Smooth muscle cell (in vitro differentiated cells): Measurements from ENCODE around the gene TCF7L1. TPM values are rescaled to one million over a fixed set of nuclear protein-coding genes. Genes with fewer than 3 reads are reported as not detected.
"Not testable (repeated sequence)": the region's sequence is repeated elsewhere in the genome, so short reads cannot be mapped to it uniquely, and the experiment has no call there.

Source experiments
- DNase-seq: peaks from one replicate; lab custom pipeline; 2025; ENCODE audit not compliant: unreplicated experiment; lab: John Stamatoyannopoulos, UW
- H2AFZ ChIP-seq: fragments of 200-600 bp; sonication (generic); 2 replicates; pipeline ENCODE4 v1.6.0; 2016; ENCODE audit warnings: antibody characterized with exemption, low read depth, mild to moderate bottlenecking
- H3F3A ChIP-seq: fragments of 200-600 bp; sonication (generic); 2 replicates; pipeline ENCODE4 v1.6.0; 2017; ENCODE audit warnings: antibody characterized with exemption, low read depth
- H3K27ac ChIP-seq: fragments of 200-600 bp; sonication (generic); 2 replicates; pipeline ENCODE4 v1.5.1; 2016; ENCODE audit warnings: low read depth, mild to moderate bottlenecking
- H3K27me3 ChIP-seq: fragments of 200-600 bp; sonication (generic); 2 replicates; pipeline ENCODE4 v1.6.1; 2016; ENCODE audit warnings: low read depth, mild to moderate bottlenecking
- H3K36me3 ChIP-seq: fragments of 200-600 bp; sonication (generic); 2 replicates; pipeline ENCODE4 v1.5.1; 2016; ENCODE audit warnings: low read depth
- H3K4me1 ChIP-seq: fragments of 200-600 bp; sonication (generic); 2 replicates; pipeline ENCODE4 v1.5.1; 2016; ENCODE audit warnings: low read depth
- H3K4me2 ChIP-seq: fragments of 200-600 bp; sonication (generic); 2 replicates; pipeline ENCODE4 v1.6.0; 2016; ENCODE audit warnings: mild to moderate bottlenecking
- H3K4me3 ChIP-seq: fragments of 200-600 bp; sonication (generic); 2 replicates; pipeline ENCODE4 v1.5.1; 2016; ENCODE audit warnings: mild to moderate bottlenecking
- H3K79me2 ChIP-seq: fragments of 200-600 bp; sonication (generic); 2 replicates; pipeline ENCODE4 v1.6.0; 2016; ENCODE audit warnings: low read depth, mild to moderate bottlenecking
- H3K9ac ChIP-seq: fragments of 200-600 bp; sonication (generic); 2 replicates; pipeline ENCODE4 v1.6.0; 2016; ENCODE audit warnings: low read depth
- H3K9me3 ChIP-seq: fragments of 200-600 bp; sonication (generic); replicated peaks from 2 replicates; pipeline ENCODE4 v1.5.1; 2016; ENCODE audit warnings: low read depth
- H4K20me1 ChIP-seq: fragments of 200-600 bp; sonication (generic); 2 replicates; pipeline ENCODE4 v1.6.0; 2016; ENCODE audit warnings: low read depth
- WGBS: methylation state at CpG from one replicate; pipeline ENCODE4 v1.1.7; 2016; ENCODE audit warnings: low lambda C conversion rate; 5-methylcytosine and 5-hydroxymethylcytosine counted together
- polyA plus RNA-seq: library from polyadenylated mRNA; unstranded; fragments of >200 nt; fragmentation: Nextera tagmentation; extraction: Ambion mirVana; gene quantifications from 2 replicates; pipeline ENCODE4 v1.2.1, GENCODE V29; 2016
- total RNA-seq: library from RNA; depleted of rRNA; stranded (reverse); fragments of >200 nt; gene quantifications from 2 replicates; pipeline ENCODE4 v1.2.3, GENCODE V29; 2014
- TF ChIP-seq, protein P1 (sequence below): fragments of 200-600 bp; sonication (generic); IDR thresholded peaks from 2 replicates; pipeline ENCODE4 v1.5.1; 2017; ENCODE audit warnings: borderline replicate concordance, mild to moderate bottlenecking, antibody characterized with exemption; ENCODE audit not compliant: insufficient read depth, poor library complexity, severe bottlenecking

The TCF7L1 gene
- total and polyA plus RNA-seq, 2 experiments from 2014 or later = 4.5 to 15.2 TPM

DNA sequence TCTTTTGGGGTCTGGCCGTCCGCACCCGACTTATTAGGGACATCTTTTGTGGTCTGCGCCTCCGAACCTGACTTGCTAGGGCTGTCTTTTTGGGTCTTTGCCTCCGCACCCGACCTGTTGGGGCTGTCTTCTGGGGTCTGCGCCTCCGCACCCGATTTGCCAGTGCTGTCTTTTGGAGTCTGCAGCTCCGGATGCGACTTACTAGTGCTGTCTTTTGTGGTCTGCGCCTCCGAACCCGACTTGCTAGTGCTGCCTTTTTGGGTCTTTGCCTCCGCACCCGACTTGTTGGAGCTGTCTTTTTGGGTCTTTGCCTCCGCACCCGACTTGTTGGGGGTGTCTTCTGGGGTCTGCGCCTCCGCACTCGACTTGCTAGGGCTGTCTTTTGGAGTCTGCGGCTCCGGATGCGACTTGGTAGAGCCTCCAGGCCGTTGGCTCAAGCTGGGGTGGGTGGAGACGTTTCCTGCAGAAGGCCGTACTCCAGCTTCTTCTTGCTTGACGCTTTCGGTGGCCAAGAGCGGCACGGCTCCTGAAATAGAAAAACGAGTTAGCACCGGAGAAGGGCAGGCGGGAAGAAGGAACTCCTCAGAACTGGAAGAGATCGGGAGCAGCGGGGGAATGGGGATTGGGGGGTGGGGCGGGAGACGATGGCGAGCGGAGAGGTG, 194.1 kb downstream of the TCF7L1 start:
- peak overlapping the region; percentile 94 for H3K27ac ChIP-seq
- peak overlapping the region; percentile 68 for H3K4me3 ChIP-seq
- H3K79me2 ChIP-seq = peaks cover 43% of the 10 kb centered on the region
- H3K4me1 ChIP-seq = peaks cover 30% of the 10 kb centered on the region
- H3K4me2 ChIP-seq = peak overlapping the region; percentile 88
- peak overlapping the region; percentile 94 for H3K9ac ChIP-seq
- H2AFZ ChIP-seq = peak overlapping the region; percentile 85
- no peaks in the 10 kb centered on the region for H3K36me3 ChIP-seq
- H4K20me1 ChIP-seq = peaks cover 48% of the 10 kb centered on the region
- no peaks in the 10 kb centered on the region for H3K27me3 ChIP-seq
- no peaks in the 10 kb centered on the region for H3F3A ChIP-seq
- no peaks in the 10 kb centered on the region for H3K9me3 ChIP-seq
- 7% methylated on average over 40 of the region's 41 CpGs for WGBS
- peak; percentile 51 for DNase-seq
- TF ChIP-seq, protein P1, sequence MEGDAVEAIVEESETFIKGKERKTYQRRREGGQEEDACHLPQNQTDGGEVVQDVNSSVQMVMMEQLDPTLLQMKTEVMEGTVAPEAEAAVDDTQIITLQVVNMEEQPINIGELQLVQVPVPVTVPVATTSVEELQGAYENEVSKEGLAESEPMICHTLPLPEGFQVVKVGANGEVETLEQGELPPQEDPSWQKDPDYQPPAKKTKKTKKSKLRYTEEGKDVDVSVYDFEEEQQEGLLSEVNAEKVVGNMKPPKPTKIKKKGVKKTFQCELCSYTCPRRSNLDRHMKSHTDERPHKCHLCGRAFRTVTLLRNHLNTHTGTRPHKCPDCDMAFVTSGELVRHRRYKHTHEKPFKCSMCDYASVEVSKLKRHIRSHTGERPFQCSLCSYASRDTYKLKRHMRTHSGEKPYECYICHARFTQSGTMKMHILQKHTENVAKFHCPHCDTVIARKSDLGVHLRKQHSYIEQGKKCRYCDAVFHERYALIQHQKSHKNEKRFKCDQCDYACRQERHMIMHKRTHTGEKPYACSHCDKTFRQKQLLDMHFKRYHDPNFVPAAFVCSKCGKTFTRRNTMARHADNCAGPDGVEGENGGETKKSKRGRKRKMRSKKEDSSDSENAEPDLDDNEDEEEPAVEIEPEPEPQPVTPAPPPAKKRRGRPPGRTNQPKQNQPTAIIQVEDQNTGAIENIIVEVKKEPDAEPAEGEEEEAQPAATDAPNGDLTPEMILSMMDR = no peak

GRCh38 chr2:85327822-85328617, 194.8 kb downstream of the TCF7L1 start, which contains the start of gene TGOLN2:
Gene TGOLN2, minus strand, starts transcription at chr2:85327989. Its CDS starts 27 bp downstream, at chr2:85327962.
- Histone ChIP-seq H3K4me1 (peaks cover 30% of the 10 kb centered on the region), H3F3A (no peaks in the 10 kb centered on the region), H3K27me3 (no peaks in the 10 kb centered on the region), H4K20me1 (peaks cover 42% of the 10 kb centered on the region), H3K9me3 (no peaks in the 10 kb centered on the region), H3K27ac (peak within 1 kb of the TSS; percentile 94), H3K36me3 (no peaks in the 10 kb centered on the region), H3K4me3 (peak within 1 kb of the TSS; percentile 68), H2AFZ (peak within 1 kb of the TSS; percentile 85), H3K9ac (peak within 1 kb of the TSS; percentile 94), H3K79me2 (peaks cover 39% of the 10 kb centered on the region), H3K4me2 (peak within 1 kb of the TSS; percentile 88)
- TF ChIP-seq, protein P1 = no peak
- DNase-seq = peak; percentile 64
- under 1% methylated on average over 53 of the region's 57 CpGs for whole genome bisulfite sequencing

DNA sequence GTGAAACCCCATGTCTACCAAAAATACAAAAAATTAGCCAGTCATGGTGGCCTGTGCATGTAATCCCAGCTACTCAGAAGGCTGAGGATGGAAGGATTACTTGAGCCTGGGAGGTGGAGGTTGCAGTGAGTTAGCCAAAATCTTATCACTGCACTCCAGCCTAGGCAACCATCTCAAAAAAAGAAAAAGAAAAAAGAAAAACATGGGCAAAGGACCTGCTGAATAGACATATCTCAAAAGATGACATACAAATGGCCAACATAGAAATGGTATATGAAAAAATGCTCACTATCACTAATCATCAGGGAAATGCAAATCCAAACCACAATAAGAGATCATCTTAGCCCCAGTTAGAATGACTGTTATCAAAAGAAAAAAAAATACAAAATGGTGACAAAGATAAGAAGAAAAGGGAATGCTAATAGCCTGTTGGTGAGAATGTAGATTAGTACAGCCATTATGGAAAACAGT, 196.0 kb downstream of the TCF7L1 start:
- Histone ChIP-seq H3K9me3 (no peaks in the 10 kb centered on the region), H3K79me2 (peaks cover 33% of the 10 kb centered on the region), H3K27ac (no peak overlapping the region), H3K4me3 (peak overlapping the region; percentile 68), H3F3A (no peaks in the 10 kb centered on the region), H3K4me2 (peak overlapping the region; percentile 88), H3K9ac (no peak overlapping the region), H3K4me1 (peaks cover 30% of the 10 kb centered on the region), H3K27me3 (no peaks in the 10 kb centered on the region), H2AFZ (no peak overlapping the region), H4K20me1 (peaks cover 30% of the 10 kb centered on the region), H3K36me3 (no peaks in the 10 kb centered on the region)
- DNase-seq = no peak
- TF ChIP-seq, protein P1 = no peak

DNA sequence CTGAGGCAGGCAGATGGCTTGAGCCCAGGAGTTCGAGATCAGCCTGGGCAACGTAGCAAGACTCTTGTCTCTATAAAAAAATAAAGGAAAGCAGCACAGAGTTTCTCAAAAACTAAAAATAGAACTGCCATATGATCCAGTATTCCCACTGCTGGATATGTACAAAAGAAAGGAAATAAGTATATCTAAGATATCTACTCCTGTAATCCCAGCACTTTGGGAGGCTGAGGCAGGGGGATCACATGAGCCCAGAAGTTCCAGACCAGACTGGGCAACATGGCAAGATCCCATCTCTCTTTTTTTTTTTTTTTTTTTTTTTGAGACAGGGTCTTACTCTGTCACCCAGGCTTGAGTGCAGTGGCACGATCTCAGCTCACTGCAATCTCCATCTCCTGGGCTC, 196.5 kb downstream of the TCF7L1 start:
- H3K4me1 ChIP-seq = peaks cover 30% of the 10 kb centered on the region
- H3K27me3 ChIP-seq, H3K9ac ChIP-seq, H2AFZ ChIP-seq, H3K4me3 ChIP-seq, H3K4me2 ChIP-seq, H3K36me3 ChIP-seq, H3K27ac ChIP-seq, H3F3A ChIP-seq, H3K9me3 ChIP-seq, DNase-seq: not testable (repeated sequence)
- WGBS = 91% methylated on average over 3 of the region's 3 CpGs
- H4K20me1 ChIP-seq = peaks cover 25% of the 10 kb centered on the region
- H3K79me2 ChIP-seq = peaks cover 28% of the 10 kb centered on the region
